K562 (cell line): ENCODE measurements around the gene TSSK6. TPM values are rescaled to one million over a fixed set of nuclear protein-coding genes. Genes with fewer than 3 reads are reported as not detected.

Experiments used
- ATAC-seq: fragments of 200-7000 bp; cut with Tn5 transposase; 3 replicates; pipeline ENCODE4 v1.9.1; 2020; ENCODE audit warnings: moderate library complexity
- BruUV-seq: library from RNA; stranded (reverse); fragments of 400-500 nt; replicated peaks from 2 replicates; lab custom pipeline; 2021; lab: Mats Ljungman, UMichigan
- CTCF ChIA-PET: fragments of 300-600 bp; formaldehyde crosslinking; extraction: SDS; loops from one replicate; lab custom pipeline; 2021; ENCODE audit warnings: low intra/inter-chr PET ratio; lab: Yijun Ruan, JAX
- POLR2A ChIA-PET: fragments of 300-600, 350-650 bp; sonication (Branson Sonifier 250); formaldehyde crosslinking; extraction: SDS; loops from one replicate; lab custom pipeline; 2021; ENCODE audit warnings: antibody characterized with exemption, inconsistent platforms; lab: Yijun Ruan, JAX
- DNase-seq, 4 experiments: peaks; one replicate each; pipeline versions ENCODE4 v3.0.0 to v3.0.0-alpha.2; 2011 to 2018; ENCODE audit warnings: low spot score in 3 of 4, mixed read lengths in 3 of 4; ENCODE audit errors: extremely low read depth in 1 of 4
- FAIRE-seq: peaks from 2 replicates; lab custom pipeline; 2011; peaks lifted over from hg19 to GRCh38; lab: Jason Lieb, UNC
- H2AFZ ChIP-seq: 2 replicates; pipeline ENCODE4 v1.6.0; 2011; ENCODE audit warnings: low read depth, low read length, control low read depth, inconsistent platforms
- H3K27ac ChIP-seq: fragments of 200-600 bp; 3 replicates; pipeline ENCODE4 v1.8.0; 2011; ENCODE audit warnings: low read depth, mild to moderate bottlenecking, control low read depth, inconsistent platforms, low read length, moderate library complexity, mixed read lengths; ENCODE audit errors: extremely low read depth
- H3K27me3 ChIP-seq, 2 experiments: fragments of 300-600 bp in 1 of 2; 2 replicates in 1 of 2; 3 replicates in 1 of 2; pipeline versions ENCODE4 v1.6.0 to v1.8.0; 2011; ENCODE audit warnings: inconsistent platforms in 2 of 2, low read length in 2 of 2, mild to moderate bottlenecking in 1 of 2, mixed read lengths in 1 of 2, moderate library complexity in 1 of 2; ENCODE audit not compliant: control insufficient read depth in 2 of 2, insufficient read depth in 2 of 2
- H3K36me3 ChIP-seq: fragments of 300-600 bp; 3 replicates; pipeline ENCODE4 v1.8.0; 2011; ENCODE audit warnings: mild to moderate bottlenecking, low read length, inconsistent platforms; ENCODE audit not compliant: control insufficient read depth, insufficient read depth
- H3K4me1 ChIP-seq, 2 experiments: fragments of 200-600 bp in 1 of 2; replicated peaks in 1 of 2; 2 replicates in 1 of 2; 3 replicates in 1 of 2; pipeline versions ENCODE4 v1.5.1 to v1.8.0; 2011; ENCODE audit warnings: inconsistent platforms in 2 of 2, low read length in 2 of 2, mild to moderate bottlenecking in 1 of 2, mixed read lengths in 1 of 2, moderate library complexity in 1 of 2; ENCODE audit not compliant: control insufficient read depth in 2 of 2, insufficient read depth in 2 of 2
- H3K4me2 ChIP-seq: 2 replicates; pipeline ENCODE4 v1.6.1; 2011; ENCODE audit warnings: low read length, control low read depth, inconsistent platforms, mixed read lengths; ENCODE audit not compliant: insufficient read depth
- H3K4me3 ChIP-seq: fragments of 200-600 bp; sonication (generic), shearing (Covaris generic); 2 replicates; pipeline ENCODE4 v1.5.1; 2016; ENCODE audit warnings: control low read depth, inconsistent platforms
- H3K79me2 ChIP-seq: fragments of 200-600 bp; 3 replicates; pipeline ENCODE4 v1.8.0; 2011; ENCODE audit warnings: low read length, inconsistent platforms; ENCODE audit not compliant: control insufficient read depth, insufficient read depth
- H3K9ac ChIP-seq, 2 experiments: 2 replicates each; pipeline versions ENCODE4 v1.6.0 to v1.6.1; 2011; ENCODE audit warnings: low read depth in 2 of 2, low read length in 2 of 2, control low read depth in 1 of 2, inconsistent platforms in 1 of 2, mild to moderate bottlenecking in 1 of 2, mixed read lengths in 1 of 2; ENCODE audit not compliant: insufficient read depth in 1 of 2
- H3K9me1 ChIP-seq: one replicate; pipeline ENCODE4 v1.6.0; 2011; ENCODE audit warnings: inconsistent platforms, mild to moderate bottlenecking, low read length, moderate library complexity; ENCODE audit not compliant: control insufficient read depth, insufficient read depth
- H3K9me3 ChIP-seq: replicated peaks from 2 replicates; pipeline ENCODE4 v1.5.1; 2011; ENCODE audit warnings: low read depth, low read length, inconsistent platforms; ENCODE audit not compliant: control insufficient read depth, insufficient read depth
- H4K20me1 ChIP-seq: replicated peaks from 2 replicates; pipeline ENCODE4 v1.6.1; 2011; ENCODE audit warnings: low read length, inconsistent platforms, mixed read lengths; ENCODE audit not compliant: control insufficient read depth, insufficient read depth
- CXXC5 ChIP-seq: fragments of 250-450 bp; sonication (Bioruptor Pico); IDR thresholded peaks from 2 replicates; pipeline ENCODE4 v1.8.0; 2022; ENCODE audit warnings: inconsistent platforms, mild to moderate bottlenecking, moderate library complexity
- GTF2A2 ChIP-seq: IDR thresholded peaks from 2 replicates; pipeline ENCODE4 v1.6.1; 2016; ENCODE audit warnings: mild to moderate bottlenecking, missing genetic modification characterization, missing compliant biosample characterization
- MTF1 ChIP-seq: fragments of 250-450 bp; sonication (Bioruptor Pico); IDR thresholded peaks from 2 replicates; pipeline ENCODE4 v1.9.0; 2021; ENCODE audit warnings: moderate library complexity, mild to moderate bottlenecking, inconsistent platforms, borderline replicate concordance
- PTTG1 ChIP-seq: fragments of 450-650 bp; IDR thresholded peaks from 2 replicates; pipeline ENCODE4 v1.6.1; 2016; ENCODE audit warnings: low read depth, mild to moderate bottlenecking, missing genetic modification characterization, missing compliant biosample characterization
- SIN3B ChIP-seq: fragments of 450-650 bp; IDR thresholded peaks from 2 replicates; pipeline ENCODE4 v1.6.1; 2017; ENCODE audit warnings: low read depth, mild to moderate bottlenecking, moderate library complexity
- SLC30A9 ChIP-seq: fragments of 250-450 bp; sonication (Bioruptor Pico); IDR thresholded peaks from 2 replicates; pipeline ENCODE4 v1.8.0; 2022; ENCODE audit warnings: mild to moderate bottlenecking, moderate library complexity
- TAF9B ChIP-seq: fragments of 450-650 bp; IDR thresholded peaks from 2 replicates; pipeline ENCODE4 v1.6.1; 2018; ENCODE audit warnings: mild to moderate bottlenecking; ENCODE audit not compliant: partially characterized antibody
- ZBTB7A ChIP-seq: IDR thresholded peaks from 2 replicates; pipeline ENCODE4 v1.6.1; 2011; ENCODE audit warnings: low read depth, mild to moderate bottlenecking, low read length, moderate library complexity, borderline replicate concordance; ENCODE audit not compliant: control insufficient read depth
- ZFP1 ChIP-seq: fragments of 450-650 bp; formaldehyde crosslinking; IDR thresholded peaks from 2 replicates; pipeline ENCODE4 v1.4.0; 2020; ENCODE audit warnings: mild to moderate bottlenecking, mixed read lengths
- ZFPM2 ChIP-seq: fragments of 250-450 bp; sonication (Bioruptor Pico); IDR thresholded peaks from 2 replicates; pipeline ENCODE4 v1.5.1; 2022; ENCODE audit warnings: mild to moderate bottlenecking
- WGBS: fragments of 100-300 bp; shearing (Covaris generic); methylation state at CpG from one replicate; pipeline ENCODE4 v1.1.6; 2016; ENCODE audit warnings: low coverage, mixed read lengths; ENCODE audit not compliant: insufficient coverage; ENCODE audit errors: missing lambda C conversion rate; 5-methylcytosine and 5-hydroxymethylcytosine counted together
- in situ Hi-C: fragments of 300-500 bp; cut with MboI; formaldehyde crosslinking; loops from 4 replicates; pipeline ENCODE4 v1.15.0; 2018; ENCODE audit warnings: inconsistent platforms, mixed read lengths
- intact Hi-C: fragments of 100-400 bp; cut with micrococcal nuclease; formaldehyde crosslinking; loops from 2 replicates; pipeline ENCODE4 v1.14.2; 2022
- polyA plus RNA-seq, 8 experiments: library from polyadenylated mRNA; depleted of rRNA in 4 of 8; stranded (reverse) in 5 of 8; unstranded in 3 of 8; fragments of >200 nt; fragmentation: Nextera tagmentation in 2 of 8; fragmentation: Illumina TruSeq in 1 of 8; extraction: Ambion mirVana in 2 of 8; extraction: Trizol in 1 of 8; gene quantifications; 2 replicates each; pipeline versions ENCODE4 v1.2.1 to v1.2.3, GENCODE V29; 2011 to 2014; ENCODE audit warnings: inconsistent platforms in 1 of 8, missing spikeins in 1 of 8
- total RNA-seq, 7 experiments: library from RNA; depleted of rRNA in 6 of 7; stranded (reverse); fragments of >200 nt in 6 of 7; fragmentation: Illumina TruSeq in 2 of 7; extraction: Trizol in 2 of 7; gene quantifications; 2 replicates each; pipeline versions ENCODE4 v1.2.1 to v1.2.3, GENCODE V29; 2011 to 2021; ENCODE audit warnings: low replicate concordance in 1 of 7
- TF ChIP-seq, protein P1 (sequence below): fragments of 150-350 bp; conservative IDR thresholded peaks from 2 replicates; pipeline ENCODE4 v1.6.1; 2014; ENCODE audit warnings: low read length
- TF ChIP-seq, protein P2 (sequence below), 2 experiments: fragments of 450-650 bp in 1 of 2; sonication (generic) in 1 of 2; formaldehyde crosslinking; conservative IDR thresholded peaks; 2 replicates each; pipeline versions ENCODE4 v1.4.0 to v1.8.1; 2020 to 2022; ENCODE audit warnings: mild to moderate bottlenecking in 1 of 2, missing genetic modification reagents in 1 of 2

The TSSK6 gene
- total and polyA plus RNA-seq, 9 of the 15 experiments (the other 6 are each of a cell fraction or from before 2014, with no cell fraction given) = 0.21 to 2.6 (median 1.5) TPM; not detected in 3

GRCh38 chr19:19540064-19540714 lies 24.8 kb upstream of the TSSK6 start (continued):
- TF ChIP-seq ZBTB7A = peak; percentile 18; the same call in 1 of the 2 replicates
- peak; percentile 54 for TF ChIP-seq CXXC5 (CRISPR knock-in tag)

- ChIA-PET POLR2A (no interaction called here), CTCF (no interaction called here)
- FAIRE-seq (no peak), ATAC-seq (no peak), DNase-seq (no peak)
- H3K4me2 ChIP-seq = no peak overlapping the region
- BruUV-seq = no TSS peak
- H3K9me3 ChIP-seq = no peaks in the 10 kb centered on the region; the same call in 1 of the 2 replicates
- intact Hi-C loops (no loop called here), in situ Hi-C loops (loop anchor here (25.0 kb wide), 1 partner anchor 98 kb away; the partner anchor contains the start of genes GMIP and LPAR2)
- WGBS = 70% methylated on average over 13 of the region's 19 CpGs
- H4K20me1 ChIP-seq = no peaks in the 10 kb centered on the region
- H2AFZ ChIP-seq = peak overlapping the region; percentile 82; the same call in 1 of the 2 replicates
- H3K4me1 ChIP-seq = peaks cover 2 to 66% of the 10 kb centered on the region in 2 experiments; a peak in 2 of 5 replicates
- H3K9me1 ChIP-seq = no peaks in the 10 kb centered on the region
- H3K79me2 ChIP-seq = no peaks in the 10 kb centered on the region
- H3K27ac ChIP-seq = no peak overlapping the region
- H3K4me3 ChIP-seq = no peak overlapping the region
- H3K36me3 ChIP-seq = no peaks in the 10 kb centered on the region
- TF ChIP-seq SIN3B (no peak), TAF9B (no peak), PTTG1 (no peak), MTF1 (no peak), ZFP1 (no peak), GTF2A2 (no peak), SLC30A9 (CRISPR knock-in tag) (no peak), ZBTB7A (no peak), ZFPM2 (CRISPR knock-in tag) (no peak)
- TF ChIP-seq, protein P1, sequence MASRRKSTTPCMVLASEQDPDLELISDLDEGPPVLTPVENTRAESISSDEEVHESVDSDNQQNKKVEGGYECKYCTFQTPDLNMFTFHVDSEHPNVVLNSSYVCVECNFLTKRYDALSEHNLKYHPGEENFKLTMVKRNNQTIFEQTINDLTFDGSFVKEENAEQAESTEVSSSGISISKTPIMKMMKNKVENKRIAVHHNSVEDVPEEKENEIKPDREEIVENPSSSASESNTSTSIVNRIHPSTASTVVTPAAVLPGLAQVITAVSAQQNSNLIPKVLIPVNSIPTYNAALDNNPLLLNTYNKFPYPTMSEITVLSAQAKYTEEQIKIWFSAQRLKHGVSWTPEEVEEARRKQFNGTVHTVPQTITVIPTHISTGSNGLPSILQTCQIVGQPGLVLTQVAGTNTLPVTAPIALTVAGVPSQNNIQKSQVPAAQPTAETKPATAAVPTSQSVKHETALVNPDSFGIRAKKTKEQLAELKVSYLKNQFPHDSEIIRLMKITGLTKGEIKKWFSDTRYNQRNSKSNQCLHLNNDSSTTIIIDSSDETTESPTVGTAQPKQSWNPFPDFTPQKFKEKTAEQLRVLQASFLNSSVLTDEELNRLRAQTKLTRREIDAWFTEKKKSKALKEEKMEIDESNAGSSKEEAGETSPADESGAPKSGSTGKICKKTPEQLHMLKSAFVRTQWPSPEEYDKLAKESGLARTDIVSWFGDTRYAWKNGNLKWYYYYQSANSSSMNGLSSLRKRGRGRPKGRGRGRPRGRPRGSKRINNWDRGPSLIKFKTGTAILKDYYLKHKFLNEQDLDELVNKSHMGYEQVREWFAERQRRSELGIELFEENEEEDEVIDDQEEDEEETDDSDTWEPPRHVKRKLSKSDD = no peak
- TF ChIP-seq, protein P2, sequence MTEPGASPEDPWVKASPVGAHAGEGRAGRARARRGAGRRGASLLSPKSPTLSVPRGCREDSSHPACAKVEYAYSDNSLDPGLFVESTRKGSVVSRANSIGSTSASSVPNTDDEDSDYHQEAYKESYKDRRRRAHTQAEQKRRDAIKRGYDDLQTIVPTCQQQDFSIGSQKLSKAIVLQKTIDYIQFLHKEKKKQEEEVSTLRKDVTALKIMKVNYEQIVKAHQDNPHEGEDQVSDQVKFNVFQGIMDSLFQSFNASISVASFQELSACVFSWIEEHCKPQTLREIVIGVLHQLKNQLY (CRISPR knock-in tag; conservative IDR thresholded peaks at IDR 0.05) = no peak
- no peak overlapping the region for H3K9ac ChIP-seq
- no peaks in the 10 kb centered on the region for H3K27me3 ChIP-seq
Measured at GRCh38 chr19:19539698-19540063, 24.3 kb upstream of the TSSK6 start.
